NCI-H1417 treated with DMSO at 0.1 percent for 48 hours (cell line): ENCODE results near the gene ROR1.

Source experiments
- DNase-seq: peaks from one replicate; lab custom pipeline; 2025; lab: John Stamatoyannopoulos, UW

ROR1 gene

GRCh38 chr1:64029037-64029436 is 255.2 kb downstream of the ROR1 start:
- DNase-seq = no peak

GRCh38 chr1:64030411-64030810 is 256.6 kb downstream of the ROR1 start:
- no peak for DNase-seq

DNA sequence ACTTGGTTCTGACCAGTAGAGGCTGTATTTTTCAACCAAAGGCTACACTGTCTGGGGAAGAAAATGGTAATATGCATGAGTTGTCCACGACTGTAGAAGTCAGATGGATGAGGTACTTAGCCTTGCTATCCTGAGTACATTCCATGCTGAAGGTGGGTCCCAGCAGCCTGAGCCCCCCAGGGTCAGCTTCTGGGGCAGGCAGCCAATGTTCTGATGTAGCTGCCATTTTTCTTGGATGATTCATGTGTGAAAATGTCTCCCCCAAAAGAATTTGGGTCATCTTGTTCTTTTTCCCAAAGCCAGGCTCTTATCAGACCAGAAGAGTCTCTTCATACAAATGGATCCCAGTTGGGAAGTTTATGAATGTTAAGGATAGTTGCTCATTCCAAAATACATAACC is 257.4 kb downstream of the ROR1 start:
- DNase-seq = no peak

- DNase-seq = no peak
Measured at GRCh38 chr1:64033667-64034220, 259.9 kb downstream of the ROR1 start.

- no peak for DNase-seq
Measured at GRCh38 chr1:64036549-64036948, 262.7 kb downstream of the ROR1 start.

- no peak for DNase-seq
Measured at GRCh38 chr1:64038119-64038518, 264.3 kb downstream of the ROR1 start.

DNA sequence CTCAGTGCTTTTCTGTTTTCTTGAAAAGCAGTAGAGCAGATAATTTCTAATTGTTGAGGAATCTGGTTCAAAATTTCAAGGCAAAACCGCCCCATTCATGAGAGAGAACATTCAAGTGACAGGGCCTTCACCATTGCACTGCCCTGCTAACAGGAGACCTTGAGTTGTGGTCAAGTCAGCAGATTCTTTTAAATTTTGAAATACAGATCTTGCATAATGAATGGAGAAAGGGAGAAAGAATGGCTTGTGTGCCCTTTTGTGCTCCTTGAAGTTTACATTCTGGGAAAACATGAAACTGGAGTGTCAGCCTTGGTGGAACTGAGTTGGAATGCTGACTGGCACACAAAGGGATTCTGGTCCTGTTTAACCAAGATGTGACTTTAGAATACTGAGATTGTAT is 265.1 kb downstream of the ROR1 start:
- no peak for DNase-seq

DNA sequence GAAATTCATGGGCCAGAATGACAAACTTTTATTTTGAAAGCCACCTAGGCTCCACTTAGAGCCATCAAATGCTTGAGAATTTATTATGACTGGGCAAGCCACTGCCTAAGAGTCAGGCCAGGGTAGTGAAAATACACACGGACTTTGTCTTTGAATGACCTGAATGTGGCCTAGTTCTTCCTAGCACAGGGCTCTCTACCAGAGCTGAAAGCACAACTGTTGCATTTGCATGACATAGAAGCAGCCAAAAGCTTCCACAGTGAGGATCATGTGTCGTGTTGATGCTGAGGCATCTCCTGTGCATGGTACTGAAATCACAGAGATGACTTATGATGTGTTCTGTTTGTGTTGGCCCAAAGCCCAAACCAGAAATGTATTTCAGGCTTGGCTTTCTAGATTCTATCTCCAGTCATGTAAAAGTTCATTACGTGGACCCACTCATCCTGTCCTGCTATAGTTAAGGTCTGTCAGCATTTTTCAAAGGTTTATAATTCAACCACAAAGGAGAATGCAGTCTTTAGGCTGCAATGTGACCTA is 265.6 kb downstream of the ROR1 start:
- DNase-seq = no peak

DNA sequence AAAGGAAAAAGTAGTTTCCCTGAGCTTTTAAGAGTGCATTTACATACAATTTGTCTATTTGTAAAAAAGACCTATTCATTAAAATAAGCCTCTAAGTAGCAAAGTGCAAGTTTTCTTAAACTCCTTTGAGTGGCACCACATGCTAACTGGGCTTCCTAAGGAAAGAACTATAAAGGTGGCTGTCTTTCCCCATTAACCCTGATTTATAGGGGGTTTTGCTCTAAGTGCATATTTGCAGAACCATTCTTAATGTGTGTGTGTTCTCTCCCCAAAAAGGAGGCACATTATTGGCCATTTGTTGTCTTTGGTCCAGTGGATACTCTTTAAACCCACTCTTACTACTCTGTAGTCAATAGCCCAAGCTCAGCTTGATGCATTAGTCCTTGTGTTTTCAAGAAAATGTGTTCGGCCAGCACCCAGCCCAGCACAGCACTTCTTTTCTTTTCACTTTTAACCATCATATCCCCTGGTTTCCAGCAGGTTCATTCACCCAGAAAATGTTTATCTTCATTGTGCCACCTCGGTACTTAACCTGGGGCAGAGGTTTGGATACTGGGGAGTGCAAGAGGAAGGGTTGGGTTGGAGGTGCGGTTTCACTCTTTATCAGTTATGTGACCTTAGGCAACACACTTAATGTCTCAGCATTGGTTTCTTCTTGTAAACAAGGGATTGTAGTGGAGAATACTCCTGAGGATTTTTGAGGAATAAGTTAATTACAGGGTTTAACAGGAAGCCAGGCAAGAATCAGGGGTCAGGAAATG is 267.7 kb downstream of the ROR1 start:
- no peak for DNase-seq

- no peak for DNase-seq
Measured at GRCh38 chr1:64042331-64043100, 268.7 kb downstream of the ROR1 start.

DNA sequence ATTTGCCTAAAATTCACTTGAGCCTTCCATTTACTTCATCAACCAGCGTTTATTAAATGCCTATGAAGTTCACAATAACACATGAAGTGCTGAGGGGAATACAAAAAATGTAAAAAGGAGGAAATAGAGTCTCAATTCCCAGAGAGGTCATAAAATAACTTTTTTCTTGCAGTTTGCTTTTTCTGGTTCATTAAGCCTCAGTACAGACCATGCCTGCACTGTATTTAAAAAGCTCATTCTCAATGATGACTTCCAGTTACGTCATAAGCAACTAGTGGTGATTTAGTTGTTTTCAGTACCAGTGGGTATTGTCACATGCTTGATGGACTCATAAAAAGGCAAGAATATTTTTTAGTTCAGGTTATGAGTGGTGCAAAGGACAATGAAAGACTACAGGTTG is 269.5 kb downstream of the ROR1 start:
- no peak for DNase-seq

- DNase-seq = no peak
Measured at GRCh38 chr1:64043976-64044375, 270.2 kb downstream of the ROR1 start.

- DNase-seq = no peak
Measured at GRCh38 chr1:64046243-64046642, 272.4 kb downstream of the ROR1 start.

- no peak for DNase-seq
Measured at GRCh38 chr1:64046891-64047290, 273.1 kb downstream of the ROR1 start.

- DNase-seq = no peak
Measured at GRCh38 chr1:64047549-64047996, 273.8 kb downstream of the ROR1 start.

DNA sequence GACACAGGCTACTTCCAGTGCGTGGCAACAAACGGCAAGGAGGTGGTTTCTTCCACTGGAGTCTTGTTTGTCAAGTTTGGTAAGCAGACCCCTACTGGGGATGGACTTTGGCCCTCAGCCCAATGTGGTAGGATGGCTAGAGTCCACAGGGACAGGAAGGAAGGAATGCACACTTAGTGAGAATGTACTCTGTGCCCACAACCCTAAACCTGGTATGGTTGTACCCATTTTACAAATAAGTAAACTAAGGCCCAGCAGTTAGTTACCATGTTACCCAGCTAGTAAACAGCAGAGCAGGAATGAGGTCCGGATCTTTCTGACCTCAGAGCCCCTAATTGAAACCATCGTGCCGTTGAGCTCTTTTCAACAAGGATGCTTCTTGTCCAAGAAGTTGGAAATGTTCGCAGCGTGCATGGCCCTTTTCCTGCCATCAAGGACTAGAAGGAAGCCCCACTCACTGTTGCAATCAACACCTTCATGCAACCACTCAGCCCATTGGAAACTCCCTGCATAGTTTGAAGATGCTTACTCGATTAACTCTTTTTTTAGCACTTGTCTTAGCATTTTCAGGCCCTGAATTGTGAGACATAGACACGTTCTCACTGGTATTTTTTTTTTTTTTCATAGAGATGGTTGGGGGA is 276.2 kb downstream of the ROR1 start:
- DNase-seq = no peak

DNA sequence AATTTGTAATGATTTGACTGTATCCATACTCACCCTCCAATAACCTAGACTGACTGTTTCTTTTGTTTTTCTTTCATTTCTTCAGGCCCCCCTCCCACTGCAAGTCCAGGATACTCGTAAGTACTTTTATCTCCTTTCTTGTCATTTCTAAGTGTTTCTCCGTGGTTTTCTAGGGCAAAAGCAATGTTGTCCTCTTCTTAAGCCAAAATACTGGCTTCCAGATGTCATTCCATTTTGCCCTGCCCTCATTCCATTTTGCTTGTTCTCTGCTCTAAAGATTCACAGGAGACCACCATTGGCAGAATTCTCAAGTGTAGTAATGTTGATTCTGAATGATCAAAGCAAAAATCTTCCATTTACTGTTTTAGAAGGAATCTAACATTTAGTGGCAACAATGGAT is 276.8 kb downstream of the ROR1 start:
- DNase-seq = no peak

- DNase-seq = peak; percentile 21
Measured at GRCh38 chr1:64051796-64052195, 278.0 kb downstream of the ROR1 start.

- no peak for DNase-seq
Measured at GRCh38 chr1:64052777-64053176, 279.0 kb downstream of the ROR1 start.

GRCh38 chr1:64055310-64055709 is 281.5 kb downstream of the ROR1 start:
- no peak for DNase-seq

- DNase-seq = no peak
Measured at GRCh38 chr1:64059556-64059955, 285.7 kb downstream of the ROR1 start.

GRCh38 chr1:64060611-64061302 is 286.9 kb downstream of the ROR1 start:
- DNase-seq = no peak
